GM19328 (cell line): ENCODE measurements around the gene ARSD.

Experiments used
- ATAC-seq: cut with Tn5 transposase; IDR thresholded peaks from one replicate; pipeline ENCODE4 v1.9.1; 2021; ENCODE audit warnings: mild to moderate bottlenecking, moderate library complexity; ENCODE audit not compliant: unreplicated experiment

Gene ARSD

GRCh38 chrX:2862404-2862803, 66.7 kb downstream of the ARSD start:
- ATAC-seq: no peak

- no peak for ATAC-seq
Measured at GRCh38 chrX:2859197-2859797, 69.8 kb downstream of the ARSD start.

DNA sequence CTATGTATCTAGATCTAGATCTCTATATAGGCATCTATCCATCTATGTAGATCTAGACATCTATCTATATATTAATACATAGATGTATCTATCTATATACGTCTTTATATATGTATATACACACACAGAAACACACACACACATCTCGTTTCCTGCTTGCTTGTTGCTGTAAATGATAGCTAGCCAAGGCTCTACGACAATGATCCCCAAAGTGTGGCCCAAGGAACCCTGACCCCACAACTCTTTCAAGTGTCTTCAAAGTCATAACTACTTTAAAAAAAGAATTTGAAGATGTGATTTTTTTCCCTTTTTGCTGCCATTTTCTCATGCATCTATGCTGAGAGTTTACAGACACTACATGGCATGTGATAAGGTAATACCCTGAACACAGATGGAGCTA, 71.6 kb downstream of the ARSD start:
- no peak for ATAC-seq

DNA sequence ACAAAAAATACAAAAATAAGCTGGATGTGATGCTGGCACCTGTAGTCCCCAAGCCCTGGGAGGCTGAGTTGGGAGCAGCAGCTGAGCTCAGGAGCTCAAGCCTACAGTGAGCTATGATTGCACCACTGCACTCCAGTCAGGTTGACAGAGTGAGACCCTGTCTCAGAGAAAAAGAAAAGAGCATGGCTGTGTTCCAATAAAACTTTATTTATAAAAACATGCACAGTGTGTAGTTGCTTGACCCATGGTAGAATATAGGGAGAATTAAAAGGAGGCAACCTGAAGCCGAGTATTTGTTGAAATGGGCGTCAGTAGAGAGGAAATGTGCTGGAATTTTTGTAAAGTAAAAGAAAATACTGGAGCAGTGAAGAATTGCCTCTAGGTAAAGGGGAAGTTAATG, 73.4 kb downstream of the ARSD start:
- no peak for ATAC-seq

GRCh38 chrX:2854918-2855317, 74.2 kb downstream of the ARSD start:
- no peak for ATAC-seq
